T-cell (primary cell): Measurements from ENCODE around the gene NDST3. TPM values are rescaled to one million over a fixed set of nuclear protein-coding genes. Genes with fewer than 3 reads are reported as not detected.

Experiments
- ATAC-seq, 4 experiments: fragments of 200-7000 bp in 3 of 4; fragments of 150-1000 bp in 1 of 4; cut with Tn5 transposase; replicated peaks in 1 of 4; 1 replicate in 3 of 4; 2 replicates in 1 of 4; pipeline ENCODE4 v1.10.0; 2021; ENCODE audit warnings: moderate library complexity in 3 of 4, mild to moderate bottlenecking in 2 of 4, moderate number of reproducible peaks in 1 of 4
- CTCF ChIA-PET, 2 donors: fragments of 300-600 bp; sonication (Branson Sonifier 250); formaldehyde crosslinking; loops; one replicate each; lab custom pipeline; 2022; ENCODE audit warnings: antibody characterized with exemption in 2 of 2; lab: Charles Lee
- POLR2A ChIA-PET, 2 donors: fragments of 300-600 bp; sonication (Branson Sonifier 250); formaldehyde crosslinking; loops; one replicate each; lab custom pipeline; 2022; ENCODE audit warnings: antibody characterized with exemption in 2 of 2; lab: Charles Lee
- DNase-seq, 35 experiments: peaks; one replicate each; pipeline versions ENCODE4 v3.0.0 to v3.0.0-alpha.2; 2013 to 2023
- H3K27ac ChIP-seq: one replicate; pipeline ENCODE4 v1.5.1; 2013; ENCODE audit warnings: low read length
- H3K27me3 ChIP-seq, 2 experiments: replicated peaks in 1 of 2; 1 replicate in 1 of 2; 2 replicates in 1 of 2; pipeline versions ENCODE4 v1.6.1 to v1.7.0; 2013; ENCODE audit warnings: low read length in 1 of 2, mixed read lengths in 1 of 2; ENCODE audit not compliant: control insufficient read depth in 2 of 2, insufficient read depth in 2 of 2; ENCODE audit errors: extremely low read depth in 1 of 2
- H3K36me3 ChIP-seq, 2 donors: 1 replicate in 1 of 2; 2 replicates in 1 of 2; pipeline versions ENCODE4 v1.6.1 to v1.7.0; 2013; ENCODE audit warnings: low read length in 1 of 2; ENCODE audit not compliant: control insufficient read depth in 2 of 2, insufficient read depth in 1 of 2; ENCODE audit errors: extremely low read depth in 1 of 2
- H3K4me1 ChIP-seq, 2 experiments: 1 replicate in 1 of 2; 2 replicates in 1 of 2; pipeline versions ENCODE4 v1.6.1 to v1.7.0; 2013; ENCODE audit warnings: low read length in 2 of 2, mixed read lengths in 1 of 2; ENCODE audit not compliant: insufficient read depth in 2 of 2, control insufficient read depth in 1 of 2; ENCODE audit errors: extremely low read depth in 1 of 2
- H3K4me3 ChIP-seq, 2 donors: 1 replicate in 1 of 2; 2 replicates in 1 of 2; pipeline versions ENCODE4 v1.5.1 to v1.7.0; 2013; ENCODE audit warnings: mild to moderate bottlenecking in 2 of 2, low read length in 1 of 2, moderate library complexity in 1 of 2; ENCODE audit not compliant: control insufficient read depth in 1 of 2; ENCODE audit errors: extremely low read depth in 1 of 2
- H3K9me3 ChIP-seq: 2 replicates; pipeline ENCODE4 v1.7.0; 2013
- H3K27ac Mint-ChIP-seq, 2 donors: one replicate each; pipeline ENCODE4 v1.8.0; 2020 to 2021; ENCODE audit warnings: mild to moderate bottlenecking in 2 of 2, mixed read lengths in 2 of 2
- H3K27me3 Mint-ChIP-seq, 2 donors: one replicate each; pipeline ENCODE4 v1.8.0; 2021 to 2022; ENCODE audit warnings: mixed read lengths in 2 of 2
- H3K36me3 Mint-ChIP-seq: one replicate; pipeline ENCODE4 v1.8.0; 2021; ENCODE audit warnings: mixed read lengths
- H3K4me1 Mint-ChIP-seq, 3 donors: one replicate each; pipeline ENCODE4 v1.8.0; 2020 to 2022; ENCODE audit warnings: mixed read lengths in 3 of 3, mild to moderate bottlenecking in 1 of 3
- H3K4me3 Mint-ChIP-seq, 3 donors: one replicate each; pipeline ENCODE4 v1.8.0; 2020 to 2022; ENCODE audit warnings: mild to moderate bottlenecking in 3 of 3, mixed read lengths in 3 of 3, moderate library complexity in 3 of 3
- H3K9me3 Mint-ChIP-seq, 3 donors: one replicate each; pipeline ENCODE4 v1.8.0; 2020 to 2022; ENCODE audit warnings: mixed read lengths in 3 of 3
- WGBS: methylation state at CpG from one replicate; pipeline ENCODE4 v1.1.5; 2013; ENCODE audit warnings: missing lambda C conversion rate; ENCODE audit not compliant: insufficient coverage; 5-methylcytosine and 5-hydroxymethylcytosine counted together
- total RNA-seq, 35 experiments: library from RNA in 6 of 35; stranded (reverse) in 6 of 35; fragments of 120-200 nt in 1 of 35; gene quantifications; one replicate each; pipeline versions ENCODE4 v1.2.1 to v1.2.4 and lab custom pipeline; 2013 to 2026

The NDST3 gene
- total RNA-seq, 5 donors from 2014 or later (not counting 1 experiment from before 2014, with no cell fraction given): not detected

GRCh38 chr4:118012142-118012541, 22.1 kb upstream of the NDST3 start:
- H3K4me3 Mint-ChIP-seq: no peak overlapping the region
- no peak overlapping the region for H3K27ac Mint-ChIP-seq
- H3K9me3 ChIP-seq: no peaks in the 10 kb centered on the region
- ATAC-seq (no peak), DNase-seq (no peak)
- no peak overlapping the region for H3K4me3 ChIP-seq
- no peaks in the 10 kb centered on the region for H3K27me3 ChIP-seq
- H3K36me3 ChIP-seq: no peaks in the 10 kb centered on the region
- no CpG with 5 or more reads among the region's 2 CpGs for WGBS
- ChIA-PET POLR2A (no interaction called here), CTCF (no interaction called here)
- no peaks in the 10 kb centered on the region for H3K36me3 Mint-ChIP-seq
- no peak overlapping the region for H3K27ac ChIP-seq
- no peaks in the 10 kb centered on the region for H3K9me3 Mint-ChIP-seq
- no peaks in the 10 kb centered on the region for H3K4me1 ChIP-seq
- no peaks in the 10 kb centered on the region for H3K27me3 Mint-ChIP-seq
- H3K4me1 Mint-ChIP-seq: no peaks in the 10 kb centered on the region

GRCh38 chr4:118014831-118015230, 19.5 kb upstream of the NDST3 start:
- no peaks in the 10 kb centered on the region for H3K4me1 ChIP-seq
- Mint-ChIP-seq H3K4me3 (no peak overlapping the region), H3K27ac (no peak overlapping the region), H3K27me3 (no peaks in the 10 kb centered on the region), H3K36me3 (no peaks in the 10 kb centered on the region), H3K4me1 (no peaks in the 10 kb centered on the region), H3K9me3 (no peaks in the 10 kb centered on the region)
- WGBS: no CpG with 5 or more reads among the region's 3 CpGs
- ATAC-seq (no peak), DNase-seq (no peak)
- H3K27me3 ChIP-seq: no peaks in the 10 kb centered on the region
- ChIA-PET POLR2A (no interaction called here), CTCF (no interaction called here)
- H3K9me3 ChIP-seq: no peaks in the 10 kb centered on the region
- H3K27ac ChIP-seq: no peak overlapping the region
- H3K36me3 ChIP-seq: no peaks in the 10 kb centered on the region
- no peak overlapping the region for H3K4me3 ChIP-seq

DNA sequence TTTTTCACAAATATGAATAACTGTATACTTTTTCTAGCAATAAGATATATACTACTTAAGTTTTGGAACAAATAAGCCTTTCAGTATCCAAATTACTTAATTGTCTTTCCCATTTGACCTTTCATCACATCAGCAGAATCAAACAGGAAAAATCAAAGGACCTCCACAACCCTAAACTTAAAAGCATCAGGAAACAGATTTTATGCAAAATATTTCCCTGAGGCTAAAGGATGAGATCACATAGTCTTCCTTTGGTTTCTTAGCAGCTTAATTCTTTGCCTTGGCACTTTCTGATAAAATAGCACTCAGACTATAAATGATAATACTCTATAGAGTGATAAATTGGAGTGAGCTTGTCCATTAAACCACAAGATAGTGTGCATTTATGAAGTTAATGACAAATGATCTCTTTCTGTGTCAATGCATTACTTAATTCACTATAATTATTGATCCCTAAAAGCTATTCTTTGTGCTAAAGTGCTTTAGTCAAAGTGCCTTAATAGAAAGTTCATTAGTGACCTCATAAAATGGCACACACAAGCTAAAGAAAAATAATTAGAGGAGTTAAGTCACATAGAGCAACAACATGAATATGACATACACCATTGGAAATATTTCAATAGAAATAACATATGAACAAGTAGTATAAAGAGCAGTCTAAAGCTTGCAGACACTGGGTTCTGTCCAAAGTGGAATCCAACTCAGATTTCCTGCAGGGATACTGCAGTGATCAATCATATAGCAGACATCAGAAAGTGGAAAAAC, 15.7 kb upstream of the NDST3 start:
- Histone ChIP-seq H3K27ac (no peak overlapping the region), H3K4me3 (no peak overlapping the region), H3K27me3 (no peaks in the 10 kb centered on the region), H3K9me3 (no peaks in the 10 kb centered on the region), H3K4me1 (no peaks in the 10 kb centered on the region), H3K36me3 (no peaks in the 10 kb centered on the region)
- no peak for ATAC-seq
- no peak for DNase-seq
- no peak overlapping the region for H3K27ac Mint-ChIP-seq
- no peaks in the 10 kb centered on the region for H3K27me3 Mint-ChIP-seq
- no peaks in the 10 kb centered on the region for H3K4me1 Mint-ChIP-seq
- ChIA-PET POLR2A (no interaction called here), CTCF (no interaction called here)
- H3K4me3 Mint-ChIP-seq: no peak overlapping the region
- H3K36me3 Mint-ChIP-seq: no peaks in the 10 kb centered on the region
- H3K9me3 Mint-ChIP-seq: peaks cover 0 to under 1% (median 0%) of the 10 kb centered on the region in 3 donors

DNA sequence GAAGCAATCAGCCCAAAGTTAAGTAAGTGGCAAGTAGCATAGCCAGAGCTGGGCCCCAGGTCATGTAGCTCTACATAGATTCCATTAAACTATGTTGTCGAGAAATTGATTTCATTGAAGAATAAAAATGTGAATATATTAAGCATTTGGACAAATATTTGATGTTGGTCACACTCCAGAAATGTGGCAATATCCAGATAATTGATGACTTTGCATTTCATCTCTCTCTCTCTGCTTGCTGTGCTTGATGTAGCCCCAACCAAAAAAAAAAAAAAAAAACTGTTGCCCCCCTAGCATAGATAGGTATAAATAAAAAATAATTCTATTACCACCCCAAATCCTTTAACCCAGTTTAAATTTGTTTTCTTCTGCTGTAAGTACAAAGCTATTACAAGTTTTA, 7.5 kb upstream of the NDST3 start:
- WGBS: no CpG with 5 or more reads among the region's 1 CpG
- CTCF ChIA-PET: no interaction called here
- no peaks in the 10 kb centered on the region for H3K4me1 Mint-ChIP-seq

GRCh38 chr4:118029224-118029623, 5.1 kb upstream of the NDST3 start:
- Histone ChIP-seq H3K4me3 (no peak overlapping the region), H3K27me3 (peaks cover 0 to 19% of the 10 kb centered on the region in 2 experiments), H3K36me3 (no peaks in the 10 kb centered on the region), H3K9me3 (no peaks in the 10 kb centered on the region), H3K4me1 (peaks cover 0 to 4% of the 10 kb centered on the region in 2 experiments), H3K27ac (no peak overlapping the region)
- DNase-seq (no peak), ATAC-seq (no peak)
- Mint-ChIP-seq H3K27ac (no peak overlapping the region), H3K27me3 (peaks cover 12 to 27% of the 10 kb centered on the region in 2 donors), H3K36me3 (no peaks in the 10 kb centered on the region), H3K9me3 (no peaks in the 10 kb centered on the region), H3K4me3 (no peak overlapping the region), H3K4me1 (peaks cover 5 to 8% (median 8%) of the 10 kb centered on the region in 3 donors)
- WGBS: no CpG with 5 or more reads among the region's 1 CpG
- POLR2A ChIA-PET: no interaction called here
- CTCF ChIA-PET: no interaction called here

More for the DNA sequence above, 7.5 kb upstream of the NDST3 start:
- Mint-ChIP-seq H3K27me3 (peaks cover 0 to 10% of the 10 kb centered on the region in 2 donors), H3K36me3 (no peaks in the 10 kb centered on the region), H3K27ac (no peak overlapping the region), H3K4me3 (no peak overlapping the region), H3K9me3 (peaks cover 0 to 2% (median 0%) of the 10 kb centered on the region in 3 donors)
- Histone ChIP-seq H3K9me3 (no peaks in the 10 kb centered on the region), H3K4me3 (no peak overlapping the region), H3K27ac (no peak overlapping the region), H3K27me3 (peaks cover 0 to 2% of the 10 kb centered on the region in 2 experiments), H3K4me1 (peaks cover 0 to 4% of the 10 kb centered on the region in 2 experiments), H3K36me3 (no peaks in the 10 kb centered on the region)
- POLR2A ChIA-PET: no interaction called here
- DNase-seq: no peak
- no peak for ATAC-seq

- ChIA-PET CTCF (no interaction called here), POLR2A (no interaction called here)
- peaks cover 0 to 20% of the 10 kb centered on the region in 2 experiments for H3K27me3 ChIP-seq
- DNase-seq (no peak), ATAC-seq (no peak)
- Mint-ChIP-seq H3K27ac (no peak overlapping the region), H3K9me3 (no peaks in the 10 kb centered on the region), H3K4me3 (peak overlapping the region in 1 of 3 donors; percentile 60), H3K4me1 (peaks cover 7 to 10% (median 10%) of the 10 kb centered on the region in 3 donors), H3K36me3 (no peaks in the 10 kb centered on the region), H3K27me3 (peaks cover 13 to 30% of the 10 kb centered on the region in 2 donors)
- no peak overlapping the region for H3K27ac ChIP-seq
- peaks cover 0 to 4% of the 10 kb centered on the region in 2 experiments for H3K4me1 ChIP-seq
- H3K36me3 ChIP-seq: no peaks in the 10 kb centered on the region
- no peaks in the 10 kb centered on the region for H3K9me3 ChIP-seq
- H3K4me3 ChIP-seq: no peak overlapping the region
- no CpG with 5 or more reads among the region's 2 CpGs for WGBS
Observed at GRCh38 chr4:118032691-118033090, 1.6 kb upstream of the NDST3 start.
